GM19468 (cell line): ENCODE measurements around the gene DOCK3.
"Not testable (repeated sequence)": the region's sequence is repeated elsewhere in the genome, so short reads cannot be mapped to it uniquely, and the experiment has no call there.

ENCODE experiments used
- ATAC-seq: cut with Tn5 transposase; IDR thresholded peaks from one replicate; pipeline ENCODE4 v1.9.1; 2021; ENCODE audit warnings: mild to moderate bottlenecking, moderate library complexity, moderate number of reproducible peaks; ENCODE audit not compliant: unreplicated experiment; ENCODE audit errors: extremely low read depth

The DOCK3 gene

GRCh38 chr3:50649451-50649931, 25.2 kb upstream of the DOCK3 start:
- ATAC-seq: no peak

- ATAC-seq: no peak
Measured at GRCh38 chr3:50650018-50650417, 24.7 kb upstream of the DOCK3 start.

GRCh38 chr3:50651445-50651844, 23.3 kb upstream of the DOCK3 start:
- no peak for ATAC-seq

- ATAC-seq: no peak
Measured at GRCh38 chr3:50651920-50652529, 22.7 kb upstream of the DOCK3 start.

- ATAC-seq: no peak
Measured at GRCh38 chr3:50652709-50653108, 22.0 kb upstream of the DOCK3 start.

- no peak for ATAC-seq
Measured at GRCh38 chr3:50653937-50654595, 20.7 kb upstream of the DOCK3 start.

- no peak for ATAC-seq
Measured at GRCh38 chr3:50655009-50655830, 19.5 kb upstream of the DOCK3 start.

- ATAC-seq: no peak
Measured at GRCh38 chr3:50656417-50657195, 18.1 kb upstream of the DOCK3 start.

GRCh38 chr3:50657407-50657806, 17.3 kb upstream of the DOCK3 start:
- ATAC-seq: no peak

- ATAC-seq: no peak
Measured at GRCh38 chr3:50657816-50658215, 16.9 kb upstream of the DOCK3 start.

- ATAC-seq: no peak
Measured at GRCh38 chr3:50658416-50658815, 16.3 kb upstream of the DOCK3 start.

GRCh38 chr3:50658831-50659230, 15.9 kb upstream of the DOCK3 start:
- no peak for ATAC-seq

GRCh38 chr3:50660386-50660785, 14.3 kb upstream of the DOCK3 start:
- no peak for ATAC-seq

- ATAC-seq: no peak
Measured at GRCh38 chr3:50661321-50661837, 13.3 kb upstream of the DOCK3 start.

- no peak for ATAC-seq
Measured at GRCh38 chr3:50662408-50662807, 12.3 kb upstream of the DOCK3 start.

GRCh38 chr3:50665081-50665840, 9.5 kb upstream of the DOCK3 start:
- ATAC-seq: no peak

GRCh38 chr3:50665841-50666115, 8.9 kb upstream of the DOCK3 start:
- ATAC-seq: not testable (repeated sequence)

- ATAC-seq: no peak
Measured at GRCh38 chr3:50666837-50667236, 7.9 kb upstream of the DOCK3 start.

- ATAC-seq: no peak
Measured at GRCh38 chr3:50671331-50671730, 3.4 kb upstream of the DOCK3 start.

- ATAC-seq: no peak
Measured at GRCh38 chr3:50672656-50673055, 2.1 kb upstream of the DOCK3 start.
